NCI-H526 treated with DMSO at 0.1 percent for 48 hours (cell line): Measurements from ENCODE around the gene EFCAB8.

ENCODE experiments used
- DNase-seq: peaks from one replicate; lab custom pipeline; 2025; lab: John Stamatoyannopoulos, UW

Gene EFCAB8

DNA sequence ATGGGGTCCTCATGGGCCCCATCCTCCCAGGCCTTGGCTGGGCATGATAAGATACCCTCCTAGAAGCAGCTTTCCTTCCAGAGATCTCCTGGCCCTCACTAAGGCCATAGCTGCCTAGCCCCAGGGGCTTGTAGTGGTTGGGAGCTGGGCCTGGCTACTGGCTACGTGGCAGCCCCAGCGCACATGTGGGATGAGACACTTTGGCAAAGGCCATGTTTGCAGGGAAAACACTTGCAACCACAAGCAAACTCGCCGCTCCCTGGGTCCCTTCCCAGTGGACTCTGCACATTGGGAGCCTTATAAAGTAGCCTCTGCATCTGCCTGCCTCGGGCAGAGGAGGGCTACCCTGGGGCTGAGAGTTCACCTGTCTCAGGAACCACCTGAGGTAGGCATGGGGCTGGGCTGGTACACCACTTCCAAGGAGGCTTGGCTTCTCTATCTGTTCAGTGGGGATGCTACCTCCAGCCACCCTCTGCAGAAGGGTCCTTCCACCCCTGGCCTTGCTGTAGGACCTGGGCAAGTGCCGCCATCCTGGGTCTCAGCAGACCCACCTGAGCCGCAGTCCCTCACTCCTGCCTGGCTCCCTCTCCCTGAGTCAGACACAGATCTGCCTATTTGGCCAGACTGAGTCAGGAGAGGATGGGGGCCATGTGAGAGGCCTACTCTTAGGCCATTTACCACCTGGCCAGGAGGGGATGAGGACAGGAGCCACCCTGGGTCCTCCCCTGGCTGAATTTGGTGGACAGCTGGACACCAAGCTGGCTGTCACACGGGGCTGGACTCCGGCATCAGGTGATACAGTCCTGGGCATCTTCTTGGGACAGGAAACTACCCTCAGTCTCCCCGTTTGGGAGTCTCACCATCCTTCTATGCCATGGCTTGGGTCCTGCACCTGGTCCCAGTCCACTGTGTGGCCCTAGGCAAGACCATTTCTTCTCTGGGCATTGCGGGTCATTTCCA lies 148.9 kb downstream of the EFCAB8 start, which contains the start of gene BPIFB2:
BPIFB2 (plus strand) TSS at position 329 of the 960 bp plus-strand sequence. CDS start 871 bp downstream, outside the sequence.
- DNase-seq, result no peak

GRCh38 chr20:33008336-33009213 lies 149.9 kb downstream of the EFCAB8 start:
- no peak for DNase-seq

DNA sequence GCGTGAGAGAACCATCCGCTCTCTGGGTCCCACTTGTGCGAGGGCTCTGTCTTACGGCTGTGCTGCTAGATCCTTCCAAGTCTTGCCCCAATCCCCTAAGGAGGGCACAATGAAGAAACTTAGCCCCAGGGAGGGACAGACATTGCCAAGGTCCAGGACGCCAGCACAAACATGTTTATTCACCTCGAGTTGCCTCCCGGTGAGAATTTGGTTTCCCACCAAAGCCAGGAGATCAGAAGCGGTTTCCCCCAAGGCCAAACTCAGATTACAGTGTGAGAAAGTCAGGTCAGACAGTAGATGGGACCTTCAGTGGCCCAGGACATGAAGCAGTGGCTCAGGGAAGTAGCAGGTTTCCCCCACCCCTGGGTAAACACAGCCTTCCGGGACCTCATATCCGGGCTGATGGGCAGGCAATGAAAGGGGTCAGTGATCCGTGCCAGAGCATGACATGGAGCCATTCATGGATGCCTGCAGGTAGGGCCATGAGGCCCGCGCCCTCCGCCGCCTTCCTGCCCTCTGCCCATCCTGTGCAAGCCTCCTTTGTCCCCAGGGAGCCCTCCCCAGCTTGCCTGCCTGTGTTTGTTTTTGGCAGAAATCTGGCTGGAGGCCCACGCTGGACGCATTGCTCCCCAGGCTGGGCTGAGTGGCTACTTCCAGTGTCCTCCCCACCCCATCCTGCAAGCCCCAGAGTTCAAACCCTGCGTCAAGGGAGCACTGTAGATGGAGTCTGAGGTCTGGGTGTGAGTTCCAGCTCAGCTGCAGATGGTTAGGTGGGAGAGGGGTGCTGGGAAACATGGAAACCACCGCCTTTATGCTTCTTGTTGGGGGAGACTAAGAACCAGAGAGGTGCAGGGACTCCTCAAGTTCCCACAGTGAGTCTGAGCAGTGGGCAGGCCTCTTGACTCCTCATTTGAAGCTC lies 150.8 kb downstream of the EFCAB8 start:
- DNase-seq, result no peak

- no peak for DNase-seq
These were observed 151.4 kb downstream of the EFCAB8 start for GRCh38 chr20:33010133-33010504.

DNA sequence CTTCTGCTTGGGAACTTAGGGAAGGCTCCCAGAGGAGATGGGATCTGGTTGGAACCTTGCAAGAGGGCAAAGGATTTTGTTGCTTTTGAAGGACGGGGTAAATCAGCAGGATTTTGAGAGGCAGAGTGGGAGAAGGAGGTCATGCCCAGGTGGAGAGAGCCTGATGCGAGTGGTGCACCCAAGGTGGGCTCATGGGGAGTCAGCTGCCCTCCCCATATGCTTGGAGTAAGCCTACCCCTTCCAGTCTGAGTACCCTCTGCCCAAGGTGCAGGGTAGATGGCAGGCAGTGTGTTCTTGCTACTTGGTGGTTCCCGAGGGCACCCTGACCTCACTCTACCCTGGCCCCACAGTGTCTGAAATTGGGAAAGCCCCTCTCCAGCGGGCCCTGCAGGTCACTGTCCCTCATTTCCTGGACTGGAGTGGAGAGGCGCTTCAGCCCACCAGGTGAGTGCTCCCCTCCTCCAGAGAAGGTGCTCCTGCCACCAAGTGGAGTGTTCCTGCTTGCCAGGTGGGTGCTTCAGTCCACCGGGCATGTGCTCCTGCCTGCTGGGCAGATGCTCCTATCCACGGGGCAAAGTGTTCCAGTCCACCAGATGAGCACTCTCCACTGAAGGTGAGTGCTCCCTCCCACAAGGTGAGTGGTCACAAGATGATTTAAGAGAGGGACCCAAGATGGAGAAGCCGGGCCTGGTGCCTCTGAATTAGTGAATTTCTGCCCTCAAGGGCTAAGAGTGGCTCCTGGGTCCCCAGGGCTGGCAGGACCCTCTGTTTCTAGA lies 152.1 kb downstream of the EFCAB8 start:
- DNase-seq, result no peak
